Type B pancreatic cell (in vitro differentiated cells): ENCODE results near the gene HIKESHI. TPM values are rescaled to one million over a fixed set of nuclear protein-coding genes. Genes with fewer than 3 reads are reported as not detected.

Experiments used
- DNase-seq: peaks from one replicate; pipeline ENCODE4 v3.0.0; 2021; ENCODE audit warnings: mixed read lengths; ENCODE audit not compliant: unreplicated experiment; ENCODE audit errors: extremely low spot score
- H3K27ac Mint-ChIP-seq: 2 replicates; pipeline ENCODE4 v1.8.0; 2021; ENCODE audit warnings: mild to moderate bottlenecking, mixed read lengths
- H3K27me3 Mint-ChIP-seq: 2 replicates; pipeline ENCODE4 v1.8.0; 2021; ENCODE audit warnings: mixed read lengths
- H3K36me3 Mint-ChIP-seq: 2 replicates; pipeline ENCODE4 v1.8.0; 2021; ENCODE audit warnings: mixed read lengths
- H3K4me1 Mint-ChIP-seq: one replicate; pipeline ENCODE4 v1.8.0; 2021; ENCODE audit warnings: mixed read lengths; ENCODE audit not compliant: unreplicated experiment
- H3K4me3 Mint-ChIP-seq: 2 replicates; pipeline ENCODE4 v1.8.0; 2021; ENCODE audit warnings: mild to moderate bottlenecking, mixed read lengths
- H3K9me3 Mint-ChIP-seq: 2 replicates; pipeline ENCODE4 v1.8.0; 2021; ENCODE audit warnings: mixed read lengths
- CTCF ChIP-seq: fragments of 200-600 bp; sonication (generic); conservative IDR thresholded peaks from 2 replicates; pipeline ENCODE4 v1.5.0; 2021; ENCODE audit warnings: antibody characterized with exemption, mild to moderate bottlenecking
- long read RNA-seq: library from polyadenylated mRNA; unstranded; transcript quantifications from one replicate; pipeline ENCODE4 v2.0.0, GENCODE V29; 2020
- total RNA-seq: library from RNA; stranded (reverse); gene quantifications from 2 replicates; pipeline ENCODE4 v1.2.1, GENCODE V29; 2021; ENCODE audit warnings: low replicate concordance

Gene HIKESHI
- 29.9 and 40.4 TPM in 2 replicates for total RNA-seq
- long read RNA-seq, transcript HIKESHI-201 (5 exons, 1,113 nt), result major isoform, 57 of 77 reads
- long read RNA-seq, partial matches to known transcripts, result 5 of 77 reads
- long read RNA-seq, other reads (novel, unspliced or antisense), result 11 of 77 reads

GRCh38 chr11:86302092-86302793, at the start of gene HIKESHI:
TSS of gene HIKESHI (plus strand) at chr11:86302240. CDS start at chr11:86302449, 209 bp downstream.
- TF ChIP-seq CTCF, result no peak
- peak within 1 kb of the TSS; percentile 99 for H3K27ac Mint-ChIP-seq
- no peaks in the 10 kb centered on the region for H3K27me3 Mint-ChIP-seq
- H3K4me1 Mint-ChIP-seq, result peaks cover 21% of the 10 kb centered on the region
- H3K4me3 Mint-ChIP-seq, result peak within 1 kb of the TSS; percentile 100
- peaks cover 8% of the 10 kb centered on the region for H3K36me3 Mint-ChIP-seq
- no peaks in the 10 kb centered on the region for H3K9me3 Mint-ChIP-seq
- DNase-seq, result peak; percentile 92

GRCh38 chr11:86255896-86256295, 46.1 kb upstream of the HIKESHI start:
- H3K27me3 Mint-ChIP-seq, result no peaks in the 10 kb centered on the region
- no peak for TF ChIP-seq CTCF
- H3K4me1 Mint-ChIP-seq, result peaks cover 6% of the 10 kb centered on the region
- no peak overlapping the region for H3K4me3 Mint-ChIP-seq
- peaks cover 16% of the 10 kb centered on the region for H3K36me3 Mint-ChIP-seq
- H3K27ac Mint-ChIP-seq, result no peak overlapping the region
- DNase-seq, result no peak
- H3K9me3 Mint-ChIP-seq, result no peaks in the 10 kb centered on the region

- H3K9me3 Mint-ChIP-seq, result no peaks in the 10 kb centered on the region
- H3K27me3 Mint-ChIP-seq, result no peaks in the 10 kb centered on the region
- no peak for DNase-seq
- H3K4me1 Mint-ChIP-seq, result peaks cover 6% of the 10 kb centered on the region
- no peak overlapping the region for H3K4me3 Mint-ChIP-seq
- H3K27ac Mint-ChIP-seq, result no peak overlapping the region
- TF ChIP-seq CTCF, result no peak
- peaks cover 16% of the 10 kb centered on the region for H3K36me3 Mint-ChIP-seq
These were observed 45.4 kb upstream of the HIKESHI start for GRCh38 chr11:86256608-86257007.

- no peak for DNase-seq
- H3K27ac Mint-ChIP-seq, result no peak overlapping the region
- H3K4me1 Mint-ChIP-seq, result no peaks in the 10 kb centered on the region
- peaks cover 12% of the 10 kb centered on the region for H3K36me3 Mint-ChIP-seq
- no peak overlapping the region for H3K4me3 Mint-ChIP-seq
- no peaks in the 10 kb centered on the region for H3K27me3 Mint-ChIP-seq
- no peak for TF ChIP-seq CTCF
- no peaks in the 10 kb centered on the region for H3K9me3 Mint-ChIP-seq
These were observed 44.6 kb upstream of the HIKESHI start for GRCh38 chr11:86257446-86257845.

- Mint-ChIP-seq H3K27ac (no peak overlapping the region), H3K9me3 (no peaks in the 10 kb centered on the region), H3K4me1 (no peaks in the 10 kb centered on the region), H3K4me3 (no peak overlapping the region), H3K36me3 (peaks cover 22% of the 10 kb centered on the region), H3K27me3 (no peaks in the 10 kb centered on the region)
- TF ChIP-seq CTCF, result no peak
- no peak for DNase-seq
These were observed 42.3 kb upstream of the HIKESHI start for GRCh38 chr11:86259730-86260129.
